ENCODE data around the gene SUPT3H.

Gene SUPT3H

DNA sequence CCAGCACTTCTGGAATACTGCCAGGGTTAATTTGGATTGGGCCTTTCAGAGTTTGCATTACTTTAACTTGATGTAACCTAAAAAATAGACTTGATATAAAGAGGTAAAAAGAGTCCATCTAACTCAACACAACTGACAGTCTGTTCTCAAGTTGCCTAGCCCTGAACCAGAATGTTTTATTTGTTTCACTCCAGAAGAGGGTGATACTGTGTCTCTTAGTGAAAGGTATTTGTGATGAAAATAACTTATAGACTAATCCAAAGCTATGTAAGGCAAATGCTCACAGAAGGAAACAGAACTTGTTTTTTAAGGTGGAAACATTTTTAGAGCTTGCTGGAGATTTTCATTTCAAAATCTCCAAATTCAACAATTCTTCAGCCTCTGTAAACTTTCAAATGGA lies 518.7 kb downstream of the SUPT3H start:
- no peak overlapping the region for H3K4me3 ChIP-seq (ENCODE audit: low read length)
- H3K27me3 ChIP-seq (ENCODE audit: insufficient read depth, low read length): no peaks in the 10 kb centered on the region
- no peak overlapping the region for H3K27ac ChIP-seq (ENCODE audit: low read length)
- no peaks in the 10 kb centered on the region for H3K4me1 ChIP-seq (ENCODE audit: insufficient read depth, low read length)
- no peaks in the 10 kb centered on the region for H3K9me3 ChIP-seq (ENCODE audit: insufficient read depth, low read depth, low read length)
- no peak overlapping the region for H3K9ac ChIP-seq (ENCODE audit: low read depth, low read length)
- no peaks in the 10 kb centered on the region for H3K36me3 ChIP-seq (ENCODE audit: insufficient read depth, low read depth, low read length)

DNA sequence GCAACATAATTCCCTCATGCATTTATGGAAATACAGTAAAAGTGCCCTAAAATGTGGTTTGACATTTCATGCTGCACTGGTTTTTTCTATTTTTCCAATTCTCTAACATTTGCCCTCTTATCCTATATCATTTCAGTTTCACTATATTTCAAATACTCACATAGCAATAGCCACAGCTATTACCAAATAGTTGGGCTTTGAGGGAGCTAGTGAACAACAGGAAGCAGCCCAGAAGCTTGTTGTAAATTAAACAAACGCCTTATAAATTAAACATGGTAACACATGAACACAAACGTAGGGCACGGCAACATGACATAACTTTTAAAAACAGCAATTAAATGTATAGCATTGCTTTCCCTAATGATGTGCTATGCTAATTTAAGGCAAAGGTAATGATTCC lies 521.3 kb downstream of the SUPT3H start:
- Histone ChIP-seq H3K36me3 (ENCODE audit: insufficient read depth, low read depth, low read length) (no peaks in the 10 kb centered on the region), H3K27me3 (ENCODE audit: insufficient read depth, low read length) (no peaks in the 10 kb centered on the region), H3K9me3 (ENCODE audit: insufficient read depth, low read depth, low read length) (no peaks in the 10 kb centered on the region), H3K27ac (ENCODE audit: low read length) (no peak overlapping the region), H3K4me3 (ENCODE audit: low read length) (no peak overlapping the region), H3K4me1 (ENCODE audit: insufficient read depth, low read length) (no peaks in the 10 kb centered on the region; the same call in 1 of the 2 replicates), H3K9ac (ENCODE audit: low read depth, low read length) (no peak overlapping the region)

GRCh38 chr6:44855562-44856411 lies 521.9 kb downstream of the SUPT3H start:
- H3K27me3 ChIP-seq (ENCODE audit: insufficient read depth, low read length): no peaks in the 10 kb centered on the region
- no peaks in the 10 kb centered on the region; the same call in 1 of the 2 replicates for H3K4me1 ChIP-seq (ENCODE audit: insufficient read depth, low read length)
- no peak overlapping the region for H3K27ac ChIP-seq (ENCODE audit: low read length)
- H3K9me3 ChIP-seq (ENCODE audit: insufficient read depth, low read depth, low read length): no peaks in the 10 kb centered on the region
- no peaks in the 10 kb centered on the region for H3K36me3 ChIP-seq (ENCODE audit: insufficient read depth, low read depth, low read length)
- H3K9ac ChIP-seq (ENCODE audit: low read depth, low read length): no peak overlapping the region
- H3K4me3 ChIP-seq (ENCODE audit: low read length): no peak overlapping the region

GRCh38 chr6:44854712-44855443 lies 522.9 kb downstream of the SUPT3H start:
- Histone ChIP-seq H3K36me3 (ENCODE audit: insufficient read depth, low read depth, low read length) (no peaks in the 10 kb centered on the region), H3K27me3 (ENCODE audit: insufficient read depth, low read length) (no peaks in the 10 kb centered on the region), H3K4me3 (ENCODE audit: low read length) (no peak overlapping the region), H3K9me3 (ENCODE audit: insufficient read depth, low read depth, low read length) (no peaks in the 10 kb centered on the region), H3K27ac (ENCODE audit: low read length) (no peak overlapping the region), H3K4me1 (ENCODE audit: insufficient read depth, low read length) (no peaks in the 10 kb centered on the region; the same call in 1 of the 2 replicates), H3K9ac (ENCODE audit: low read depth, low read length) (no peak overlapping the region)

DNA sequence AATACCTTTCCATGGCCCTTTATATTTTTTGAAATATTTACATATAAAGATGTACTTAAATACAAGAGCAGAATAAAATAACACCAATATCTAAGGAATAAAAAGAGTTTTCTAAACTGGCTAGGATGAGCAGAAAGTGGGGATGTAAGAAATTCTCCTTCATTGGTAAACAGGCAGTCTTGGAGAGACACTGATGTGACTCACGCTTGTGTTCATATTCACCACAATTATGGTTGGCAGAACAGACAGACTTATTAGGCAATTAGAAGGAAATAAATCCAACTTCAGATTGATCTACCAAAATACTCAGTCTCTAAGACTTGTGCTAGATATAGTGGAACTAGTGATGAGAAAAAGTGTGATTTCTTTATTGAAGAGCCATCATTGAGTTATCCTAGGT lies 526.6 kb downstream of the SUPT3H start:
- no peaks in the 10 kb centered on the region for H3K27me3 ChIP-seq (ENCODE audit: insufficient read depth, low read length)
- no peaks in the 10 kb centered on the region; the same call in 1 of the 2 replicates for H3K4me1 ChIP-seq (ENCODE audit: insufficient read depth, low read length)
- no peaks in the 10 kb centered on the region for H3K36me3 ChIP-seq (ENCODE audit: insufficient read depth, low read depth, low read length)
- H3K27ac ChIP-seq (ENCODE audit: low read length): no peak overlapping the region
- H3K4me3 ChIP-seq (ENCODE audit: low read length): no peak overlapping the region
- H3K9me3 ChIP-seq (ENCODE audit: insufficient read depth, low read depth, low read length): no peaks in the 10 kb centered on the region
- H3K9ac ChIP-seq (ENCODE audit: low read depth, low read length): no peak overlapping the region

DNA sequence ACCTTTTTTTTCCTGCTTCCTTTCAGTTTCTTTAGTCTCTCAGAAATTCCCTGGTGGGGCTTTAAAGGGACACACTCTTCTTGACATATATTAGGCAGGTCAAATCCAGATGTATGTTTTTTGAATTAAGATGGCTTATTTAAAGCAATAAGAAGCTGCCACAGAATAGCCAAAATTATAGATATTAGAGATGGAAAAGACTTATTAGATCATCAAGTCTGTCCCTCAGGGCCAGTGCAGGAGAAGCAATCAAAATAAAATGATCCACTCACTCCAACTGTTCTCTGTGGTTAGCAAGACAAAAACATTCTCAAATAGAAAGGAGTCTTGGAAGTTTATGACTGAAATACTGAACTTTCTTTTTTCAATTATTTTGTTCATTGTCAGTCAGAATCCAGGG lies 527.4 kb downstream of the SUPT3H start:
- Histone ChIP-seq H3K27ac (ENCODE audit: low read length) (no peak overlapping the region), H3K36me3 (ENCODE audit: insufficient read depth, low read depth, low read length) (no peaks in the 10 kb centered on the region), H3K9me3 (ENCODE audit: insufficient read depth, low read depth, low read length) (no peaks in the 10 kb centered on the region), H3K4me1 (ENCODE audit: insufficient read depth, low read length) (no peaks in the 10 kb centered on the region; the same call in 1 of the 2 replicates), H3K4me3 (ENCODE audit: low read length) (no peak overlapping the region), H3K27me3 (ENCODE audit: insufficient read depth, low read length) (no peaks in the 10 kb centered on the region), H3K9ac (ENCODE audit: low read depth, low read length) (no peak overlapping the region)

- Histone ChIP-seq H3K4me3 (ENCODE audit: low read length) (no peak overlapping the region), H3K36me3 (ENCODE audit: insufficient read depth, low read depth, low read length) (no peaks in the 10 kb centered on the region), H3K27ac (ENCODE audit: low read length) (no peak overlapping the region), H3K9ac (ENCODE audit: low read depth, low read length) (no peak overlapping the region), H3K9me3 (ENCODE audit: insufficient read depth, low read depth, low read length) (no peaks in the 10 kb centered on the region), H3K4me1 (ENCODE audit: insufficient read depth, low read length) (no peaks in the 10 kb centered on the region; the same call in 1 of the 2 replicates), H3K27me3 (ENCODE audit: insufficient read depth, low read length) (no peaks in the 10 kb centered on the region)
Observed at GRCh38 chr6:44849806-44850205, 527.9 kb downstream of the SUPT3H start.

GRCh38 chr6:44843734-44844133 lies 534.0 kb downstream of the SUPT3H start:
- Histone ChIP-seq H3K36me3 (ENCODE audit: insufficient read depth, low read depth, low read length) (no peaks in the 10 kb centered on the region), H3K27ac (ENCODE audit: low read length) (no peak overlapping the region), H3K27me3 (ENCODE audit: insufficient read depth, low read length) (no peaks in the 10 kb centered on the region), H3K4me3 (ENCODE audit: low read length) (no peak overlapping the region), H3K9me3 (ENCODE audit: insufficient read depth, low read depth, low read length) (no peaks in the 10 kb centered on the region), H3K4me1 (ENCODE audit: insufficient read depth, low read length) (no peaks in the 10 kb centered on the region), H3K9ac (ENCODE audit: low read depth, low read length) (no peak overlapping the region)

- Histone ChIP-seq H3K27ac (ENCODE audit: low read length) (no peak overlapping the region), H3K36me3 (ENCODE audit: insufficient read depth, low read depth, low read length) (no peaks in the 10 kb centered on the region), H3K9me3 (ENCODE audit: insufficient read depth, low read depth, low read length) (no peaks in the 10 kb centered on the region), H3K4me1 (ENCODE audit: insufficient read depth, low read length) (no peaks in the 10 kb centered on the region), H3K4me3 (ENCODE audit: low read length) (no peak overlapping the region), H3K27me3 (ENCODE audit: insufficient read depth, low read length) (no peaks in the 10 kb centered on the region), H3K9ac (ENCODE audit: low read depth, low read length) (no peak overlapping the region)
Observed at GRCh38 chr6:44842616-44843015, 535.1 kb downstream of the SUPT3H start.

- H3K36me3 ChIP-seq (ENCODE audit: insufficient read depth, low read depth, low read length): no peaks in the 10 kb centered on the region
- H3K9ac ChIP-seq (ENCODE audit: low read depth, low read length): no peak overlapping the region
- no peak overlapping the region for H3K4me3 ChIP-seq (ENCODE audit: low read length)
- H3K4me1 ChIP-seq (ENCODE audit: insufficient read depth, low read length): no peaks in the 10 kb centered on the region
- H3K9me3 ChIP-seq (ENCODE audit: insufficient read depth, low read depth, low read length): no peaks in the 10 kb centered on the region
- H3K27ac ChIP-seq (ENCODE audit: low read length): no peak overlapping the region
- H3K27me3 ChIP-seq (ENCODE audit: insufficient read depth, low read length): no peaks in the 10 kb centered on the region
Observed at GRCh38 chr6:44841829-44842228, 535.9 kb downstream of the SUPT3H start.

DNA sequence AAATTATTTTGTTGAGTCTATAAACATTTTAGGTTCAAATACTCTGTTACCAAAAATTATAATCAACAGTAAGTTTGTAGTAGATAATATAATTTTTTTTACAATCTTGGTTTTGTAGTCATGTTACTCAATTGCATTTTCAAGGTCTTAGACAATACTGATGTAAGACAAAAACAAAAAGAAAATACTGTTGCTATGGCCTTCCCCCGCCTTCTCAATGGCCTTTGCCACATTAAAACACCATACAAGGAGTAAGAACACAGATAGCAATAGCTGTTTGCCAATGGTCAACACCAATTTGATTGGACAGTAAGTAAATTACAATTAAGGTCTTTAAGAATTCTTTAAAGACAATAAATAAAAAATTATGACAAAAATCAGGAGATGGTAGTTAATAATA lies 540.0 kb downstream of the SUPT3H start:
- no peaks in the 10 kb centered on the region for H3K9me3 ChIP-seq (ENCODE audit: insufficient read depth, low read depth, low read length)
- no peak overlapping the region for H3K4me3 ChIP-seq (ENCODE audit: low read length)
- no peak overlapping the region for H3K27ac ChIP-seq (ENCODE audit: low read length)
- no peaks in the 10 kb centered on the region for H3K27me3 ChIP-seq (ENCODE audit: insufficient read depth, low read length)
- H3K4me1 ChIP-seq (ENCODE audit: insufficient read depth, low read length): no peaks in the 10 kb centered on the region; the same call in 1 of the 2 replicates
- no peaks in the 10 kb centered on the region for H3K36me3 ChIP-seq (ENCODE audit: insufficient read depth, low read depth, low read length)
- no peak overlapping the region for H3K9ac ChIP-seq (ENCODE audit: low read depth, low read length)

GRCh38 chr6:44837255-44837654 lies 540.5 kb downstream of the SUPT3H start:
- Histone ChIP-seq H3K27me3 (ENCODE audit: insufficient read depth, low read length) (no peaks in the 10 kb centered on the region), H3K36me3 (ENCODE audit: insufficient read depth, low read depth, low read length) (no peaks in the 10 kb centered on the region), H3K27ac (ENCODE audit: low read length) (no peak overlapping the region), H3K4me3 (ENCODE audit: low read length) (no peak overlapping the region), H3K4me1 (ENCODE audit: insufficient read depth, low read length) (peaks cover under 1% of the 10 kb centered on the region; the same call in 1 of the 2 replicates), H3K9ac (ENCODE audit: low read depth, low read length) (no peak overlapping the region), H3K9me3 (ENCODE audit: insufficient read depth, low read depth, low read length) (no peaks in the 10 kb centered on the region)
